HUDEP-2 (cell line): Measurements from ENCODE around the gene ZNF648.
"Not testable (repeated sequence)": the region's sequence is repeated elsewhere in the genome, so short reads cannot be mapped to it uniquely, and the experiment has no call there.

Experiments used
- DNase-seq, 76 experiments: peaks; one replicate each; lab custom pipeline; 2025; ENCODE audit not compliant: unreplicated experiment in 76 of 76; lab: John Stamatoyannopoulos, UW

The ZNF648 gene

GRCh38 chr1:182032251-182032650 is 29.3 kb downstream of the ZNF648 start:
- DNase-seq: no peak

- DNase-seq: peak; percentile 32 to 98 (median 94)
Measured at GRCh38 chr1:182029379-182030331, 31.9 kb downstream of the ZNF648 start.

- DNase-seq: no peak
Measured at GRCh38 chr1:182029002-182029378, 32.5 kb downstream of the ZNF648 start.

GRCh38 chr1:182015360-182015759 is 46.2 kb downstream of the ZNF648 start:
- DNase-seq: peak in 1 of 76 experiments; percentile 13

- not testable (repeated sequence) for DNase-seq
Measured at GRCh38 chr1:182010800-182011370, 50.6 kb downstream of the ZNF648 start.

GRCh38 chr1:182005398-182005797 is 56.1 kb downstream of the ZNF648 start:
- DNase-seq: not testable (repeated sequence)

GRCh38 chr1:182004601-182005000 is 56.9 kb downstream of the ZNF648 start:
- DNase-seq: no peak
